SK-N-SH treated with all-trans-retinoic acid at 6 μM for 48 hours (cell line): ENCODE measurements around the gene SCGB1A1.

Experiments
- ATAC-seq: fragments of 200-7000 bp; cut with Tn5 transposase; 3 replicates; pipeline ENCODE4 v1.9.1; 2020; ENCODE audit warnings: mild to moderate bottlenecking, moderate library complexity
- ARNTL ChIP-seq: fragments of 450-650 bp; formaldehyde crosslinking; IDR thresholded peaks from 2 replicates; pipeline ENCODE4 v1.5.0; 2020; ENCODE audit warnings: low read depth, mild to moderate bottlenecking, moderate library complexity, borderline replicate concordance
- CSDC2 ChIP-seq: fragments of 250-450 bp; sonication (Bioruptor Pico); IDR thresholded peaks from 2 replicates; pipeline ENCODE4 v1.5.0; 2020; ENCODE audit warnings: mild to moderate bottlenecking, moderate library complexity
- ESRRG ChIP-seq: fragments of 250-450 bp; sonication (Bioruptor Pico); IDR thresholded peaks from 2 replicates; pipeline ENCODE4 v1.6.1; 2021; ENCODE audit warnings: mild to moderate bottlenecking
- GLIS3 ChIP-seq: fragments of 250-450 bp; sonication (Bioruptor Pico); IDR thresholded peaks from 2 replicates; pipeline ENCODE4 v1.5.0; 2020; ENCODE audit warnings: mild to moderate bottlenecking, moderate library complexity
- ISL1 ChIP-seq: fragments of 250-450 bp; sonication (Bioruptor Pico); IDR thresholded peaks from 2 replicates; pipeline ENCODE4 v2.1.2; 2022; ENCODE audit warnings: mild to moderate bottlenecking, moderate library complexity
- OSR1 ChIP-seq: fragments of 250-450 bp; sonication (Bioruptor Pico); IDR thresholded peaks from 2 replicates; pipeline ENCODE4 v1.8.0; 2022; ENCODE audit warnings: moderate library complexity, mild to moderate bottlenecking, inconsistent platforms
- POU6F1 ChIP-seq: fragments of 250-450 bp; sonication (Bioruptor Pico); IDR thresholded peaks from 2 replicates; pipeline ENCODE4 v1.8.0; 2021; ENCODE audit warnings: low read depth, mild to moderate bottlenecking, moderate library complexity, borderline replicate concordance
- PPARA ChIP-seq: fragments of 250-450 bp; sonication (Bioruptor Pico); IDR thresholded peaks from 2 replicates; pipeline ENCODE4 v1.5.0; 2020; ENCODE audit warnings: mild to moderate bottlenecking, borderline replicate concordance
- RARB ChIP-seq: fragments of 250-450 bp; sonication (Bioruptor Pico); IDR thresholded peaks from 2 replicates; pipeline ENCODE4 v1.8.0; 2021; ENCODE audit warnings: mild to moderate bottlenecking, moderate library complexity
- SNAI2 ChIP-seq: fragments of 250-450 bp; sonication (Bioruptor Pico); IDR thresholded peaks from 2 replicates; pipeline ENCODE4 v1.5.0; 2020; ENCODE audit warnings: mild to moderate bottlenecking, moderate library complexity
- TCF4 ChIP-seq: fragments of 250-450 bp; sonication (Bioruptor Pico); IDR thresholded peaks from 2 replicates; pipeline ENCODE4 v1.8.0; 2021; ENCODE audit warnings: mild to moderate bottlenecking, moderate library complexity, borderline replicate concordance
- TOX ChIP-seq: fragments of 250-450 bp; sonication (Bioruptor Pico); IDR thresholded peaks from 2 replicates; pipeline ENCODE4 v1.8.0; 2021; ENCODE audit warnings: mild to moderate bottlenecking, moderate library complexity, borderline replicate concordance
- ZC3H10 ChIP-seq: fragments of 250-450 bp; sonication (Bioruptor Pico); IDR thresholded peaks from 2 replicates; pipeline ENCODE4 v1.5.1; 2021; ENCODE audit warnings: mild to moderate bottlenecking, moderate library complexity
- ZFP3 ChIP-seq: fragments of 250-450 bp; sonication (Bioruptor Pico); IDR thresholded peaks from 2 replicates; pipeline ENCODE4 v1.5.0; 2020; ENCODE audit warnings: mild to moderate bottlenecking, moderate library complexity
- ZFP30 ChIP-seq: fragments of 450-650 bp; formaldehyde crosslinking; IDR thresholded peaks from 2 replicates; pipeline ENCODE4 v1.5.0; 2022; ENCODE audit warnings: mild to moderate bottlenecking, moderate library complexity
- ZNF565 ChIP-seq: fragments of 450-650 bp; formaldehyde crosslinking; conservative IDR thresholded peaks from 2 replicates; pipeline ENCODE4 v1.5.0; 2020; ENCODE audit warnings: low read depth, mild to moderate bottlenecking, moderate library complexity
- ZNF70 ChIP-seq: fragments of 450-650 bp; formaldehyde crosslinking; IDR thresholded peaks from 2 replicates; pipeline ENCODE4 v1.5.0; 2020; ENCODE audit warnings: mild to moderate bottlenecking, moderate library complexity
- ZNF8 ChIP-seq: fragments of 450-650 bp; formaldehyde crosslinking; IDR thresholded peaks from 2 replicates; pipeline ENCODE4 v1.5.0; 2020; ENCODE audit warnings: mild to moderate bottlenecking, moderate library complexity
- TF ChIP-seq, protein P1 (sequence below): fragments of 250-450 bp; sonication (Bioruptor Pico); IDR thresholded peaks from 2 replicates; pipeline ENCODE4 v1.8.0; 2020; ENCODE audit warnings: mild to moderate bottlenecking, moderate library complexity, borderline replicate concordance
- TF ChIP-seq, protein P2 (sequence below): fragments of 250-450 bp; sonication (Bioruptor Pico); IDR thresholded peaks from 2 replicates; pipeline ENCODE4 v1.5.0; 2020; ENCODE audit warnings: mild to moderate bottlenecking, moderate library complexity
- TF ChIP-seq, protein P3 (sequence below): fragments of 250-450 bp; sonication (Bioruptor Pico); IDR thresholded peaks from 2 replicates; pipeline ENCODE4 v1.5.1; 2021; ENCODE audit warnings: mild to moderate bottlenecking, moderate library complexity

The SCGB1A1 gene

DNA sequence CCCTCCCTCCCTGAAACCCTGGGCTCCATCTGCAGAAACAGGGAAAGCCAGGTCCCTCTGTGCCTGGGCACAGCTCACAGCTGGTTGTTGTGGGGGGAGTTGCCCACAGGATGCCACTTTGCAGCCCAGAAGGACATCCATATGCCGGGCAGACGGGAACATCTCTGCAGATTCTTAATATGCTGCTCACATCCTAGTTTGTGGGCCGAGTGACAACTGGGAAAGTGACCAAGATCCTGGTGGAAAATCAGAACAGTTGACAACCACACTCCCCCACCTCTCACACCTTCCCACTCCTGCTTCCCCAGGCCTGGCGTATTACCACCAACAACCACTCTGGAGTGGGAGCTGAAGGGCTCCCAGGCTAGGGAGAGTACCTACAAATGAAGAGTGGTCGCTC lies 7.3 kb upstream of the SCGB1A1 start (continued):
- TF ChIP-seq, protein P1, sequence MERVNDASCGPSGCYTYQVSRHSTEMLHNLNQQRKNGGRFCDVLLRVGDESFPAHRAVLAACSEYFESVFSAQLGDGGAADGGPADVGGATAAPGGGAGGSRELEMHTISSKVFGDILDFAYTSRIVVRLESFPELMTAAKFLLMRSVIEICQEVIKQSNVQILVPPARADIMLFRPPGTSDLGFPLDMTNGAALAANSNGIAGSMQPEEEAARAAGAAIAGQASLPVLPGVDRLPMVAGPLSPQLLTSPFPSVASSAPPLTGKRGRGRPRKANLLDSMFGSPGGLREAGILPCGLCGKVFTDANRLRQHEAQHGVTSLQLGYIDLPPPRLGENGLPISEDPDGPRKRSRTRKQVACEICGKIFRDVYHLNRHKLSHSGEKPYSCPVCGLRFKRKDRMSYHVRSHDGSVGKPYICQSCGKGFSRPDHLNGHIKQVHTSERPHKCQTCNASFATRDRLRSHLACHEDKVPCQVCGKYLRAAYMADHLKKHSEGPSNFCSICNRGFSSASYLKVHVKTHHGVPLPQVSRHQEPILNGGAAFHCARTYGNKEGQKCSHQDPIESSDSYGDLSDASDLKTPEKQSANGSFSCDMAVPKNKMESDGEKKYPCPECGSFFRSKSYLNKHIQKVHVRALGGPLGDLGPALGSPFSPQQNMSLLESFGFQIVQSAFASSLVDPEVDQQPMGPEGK (CRISPR knock-in tag): no peak
- no peak for TF ChIP-seq GLIS3
- TF ChIP-seq ESRRG (CRISPR knock-in tag): no peak
- TF ChIP-seq RARB (CRISPR knock-in tag): no peak
- no peak for TF ChIP-seq ZNF70

- ATAC-seq: no peak
- TF ChIP-seq ZFP3 (CRISPR knock-in tag) (no peak), ZC3H10 (no peak)
- TF ChIP-seq, protein P2, sequence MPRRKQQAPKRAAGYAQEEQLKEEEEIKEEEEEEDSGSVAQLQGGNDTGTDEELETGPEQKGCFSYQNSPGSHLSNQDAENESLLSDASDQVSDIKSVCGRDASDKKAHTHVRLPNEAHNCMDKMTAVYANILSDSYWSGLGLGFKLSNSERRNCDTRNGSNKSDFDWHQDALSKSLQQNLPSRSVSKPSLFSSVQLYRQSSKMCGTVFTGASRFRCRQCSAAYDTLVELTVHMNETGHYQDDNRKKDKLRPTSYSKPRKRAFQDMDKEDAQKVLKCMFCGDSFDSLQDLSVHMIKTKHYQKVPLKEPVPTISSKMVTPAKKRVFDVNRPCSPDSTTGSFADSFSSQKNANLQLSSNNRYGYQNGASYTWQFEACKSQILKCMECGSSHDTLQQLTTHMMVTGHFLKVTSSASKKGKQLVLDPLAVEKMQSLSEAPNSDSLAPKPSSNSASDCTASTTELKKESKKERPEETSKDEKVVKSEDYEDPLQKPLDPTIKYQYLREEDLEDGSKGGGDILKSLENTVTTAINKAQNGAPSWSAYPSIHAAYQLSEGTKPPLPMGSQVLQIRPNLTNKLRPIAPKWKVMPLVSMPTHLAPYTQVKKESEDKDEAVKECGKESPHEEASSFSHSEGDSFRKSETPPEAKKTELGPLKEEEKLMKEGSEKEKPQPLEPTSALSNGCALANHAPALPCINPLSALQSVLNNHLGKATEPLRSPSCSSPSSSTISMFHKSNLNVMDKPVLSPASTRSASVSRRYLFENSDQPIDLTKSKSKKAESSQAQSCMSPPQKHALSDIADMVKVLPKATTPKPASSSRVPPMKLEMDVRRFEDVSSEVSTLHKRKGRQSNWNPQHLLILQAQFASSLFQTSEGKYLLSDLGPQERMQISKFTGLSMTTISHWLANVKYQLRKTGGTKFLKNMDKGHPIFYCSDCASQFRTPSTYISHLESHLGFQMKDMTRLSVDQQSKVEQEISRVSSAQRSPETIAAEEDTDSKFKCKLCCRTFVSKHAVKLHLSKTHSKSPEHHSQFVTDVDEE (CRISPR knock-in tag): no peak
Measured at GRCh38 chr11:62413060-62413696, 5.7 kb upstream of the SCGB1A1 start.

DNA sequence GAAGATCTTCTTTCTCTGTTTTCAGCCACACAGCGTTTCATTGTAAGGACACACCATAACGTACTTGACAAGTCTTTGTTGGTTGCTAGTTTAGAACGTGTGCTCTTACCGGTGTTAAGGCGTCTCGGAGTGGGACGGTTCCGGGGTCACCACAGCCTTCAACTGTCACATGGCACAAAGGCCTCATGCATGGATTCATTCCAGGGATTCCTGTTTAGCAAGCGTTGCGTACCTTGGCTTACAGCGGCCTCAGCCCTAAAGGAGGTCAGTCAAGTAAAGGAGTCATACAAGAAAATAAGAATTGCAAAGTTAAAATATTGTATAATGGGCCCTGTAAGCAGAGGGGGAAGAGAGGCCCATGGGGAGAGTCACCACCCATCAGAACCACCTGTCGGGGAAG lies 2.2 kb upstream of the SCGB1A1 start:
- no peak for ATAC-seq

More for the DNA sequence above, 2.2 kb upstream of the SCGB1A1 start:
- TF ChIP-seq ZFP3 (CRISPR knock-in tag) (no peak), ZC3H10 (no peak), ZFP30 (CRISPR knock-in tag) (no peak), ARNTL (CRISPR knock-in tag) (no peak), ZNF70 (no peak), SNAI2 (CRISPR knock-in tag) (no peak), ZNF565 (no peak), TOX (CRISPR knock-in tag) (no peak), CSDC2 (CRISPR knock-in tag) (no peak), TCF4 (CRISPR knock-in tag) (no peak), OSR1 (CRISPR knock-in tag) (no peak), ZNF8 (CRISPR knock-in tag) (no peak), POU6F1 (no peak), GLIS3 (no peak), PPARA (CRISPR knock-in tag) (no peak), ISL1 (CRISPR knock-in tag) (no peak)
- TF ChIP-seq, protein P2 (CRISPR knock-in tag): no peak
- TF ChIP-seq, protein P3, sequence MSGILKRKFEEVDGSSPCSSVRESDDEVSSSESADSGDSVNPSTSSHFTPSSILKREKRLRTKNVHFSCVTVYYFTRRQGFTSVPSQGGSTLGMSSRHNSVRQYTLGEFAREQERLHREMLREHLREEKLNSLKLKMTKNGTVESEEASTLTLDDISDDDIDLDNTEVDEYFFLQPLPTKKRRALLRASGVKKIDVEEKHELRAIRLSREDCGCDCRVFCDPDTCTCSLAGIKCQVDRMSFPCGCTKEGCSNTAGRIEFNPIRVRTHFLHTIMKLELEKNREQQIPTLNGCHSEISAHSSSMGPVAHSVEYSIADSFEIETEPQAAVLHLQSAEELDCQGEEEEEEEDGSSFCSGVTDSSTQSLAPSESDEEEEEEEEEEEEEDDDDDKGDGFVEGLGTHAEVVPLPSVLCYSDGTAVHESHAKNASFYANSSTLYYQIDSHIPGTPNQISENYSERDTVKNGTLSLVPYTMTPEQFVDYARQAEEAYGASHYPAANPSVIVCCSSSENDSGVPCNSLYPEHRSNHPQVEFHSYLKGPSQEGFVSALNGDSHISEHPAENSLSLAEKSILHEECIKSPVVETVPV (CRISPR knock-in tag): no peak
